Testis (tissue), 3 donors: Measurements from ENCODE around the gene RSRC2. TPM values are rescaled to one million over a fixed set of nuclear protein-coding genes. Genes with fewer than 3 reads are reported as not detected.
"Not testable (repeated sequence)": the region's sequence is repeated elsewhere in the genome, so short reads cannot be mapped to it uniquely, and the experiment has no call there.

Experiments
- DNase-seq: peaks from one replicate; pipeline ENCODE4 v3.0.0-alpha.2; 2019
- H3K27ac ChIP-seq, 2 donors: fragments of 200-600 bp; sonication (generic); one replicate each; pipeline ENCODE4 v1.5.1; 2019
- H3K27me3 ChIP-seq: fragments of 200-600 bp; sonication (generic); one replicate; pipeline ENCODE4 v1.5.1; 2019
- H3K36me3 ChIP-seq: fragments of 200-600 bp; sonication (generic); one replicate; pipeline ENCODE4 v1.5.1; 2017; ENCODE audit warnings: low read depth; ENCODE audit errors: missing control alignments
- H3K4me1 ChIP-seq: fragments of 200-600 bp; sonication (generic); one replicate; pipeline ENCODE4 v1.5.1; 2019
- H3K4me3 ChIP-seq, 2 donors: fragments of 200-600 bp; sonication (generic); one replicate each; pipeline ENCODE4 v1.5.1; 2017 to 2019
- H3K9me3 ChIP-seq: fragments of 200-600 bp; sonication (generic); one replicate; pipeline ENCODE4 v1.5.1; 2017
- POLR2A ChIP-seq: fragments of 450-650 bp; IDR thresholded peaks from one replicate; pipeline ENCODE4 v1.6.1; 2017; ENCODE audit warnings: antibody characterized with exemption, mild to moderate bottlenecking, moderate library complexity
- WGBS, 2 donors: methylation state at CpG; one replicate each; pipeline ENCODE4 v1.1.5; 2018; 5-methylcytosine and 5-hydroxymethylcytosine counted together
- intact Hi-C: fragments of 100-400 bp; cut with DNase I; formaldehyde crosslinking; loops from one replicate; pipeline ENCODE4 v1.15.1; 2023; ENCODE audit warnings: low total_unique reads
- polyA plus RNA-seq: library from polyadenylated mRNA; stranded (reverse); fragments of 350-450 nt; fragmentation: Illumina TruSeq; extraction: RNeasy Lipid Tissue Mini Kit (QIAGEN cat#74804); gene quantifications from one replicate; pipeline ENCODE4 v1.2.3, GENCODE V29; 2014; ENCODE audit warnings: low read depth, low replicate concordance; ENCODE audit not compliant: insufficient read depth
- total RNA-seq, 2 donors: library from RNA; depleted of rRNA; stranded (reverse); fragments of >200 nt; gene quantifications; one replicate each; pipeline ENCODE4 v1.2.3, GENCODE V29; 2016
- TF ChIP-seq, protein P1 (sequence below), 3 experiments: fragments of 450-650 bp in 2 of 3; fragments of 200-600 bp in 1 of 3; sonication (generic) in 1 of 3; IDR thresholded peaks; one replicate each; pipeline ENCODE4 v1.5.1; 2016 to 2019; ENCODE audit warnings: antibody characterized with exemption in 3 of 3, mild to moderate bottlenecking in 2 of 3, moderate library complexity in 1 of 3

The RSRC2 gene
- total and polyA plus RNA-seq, 3 donors from 2014 or later = 50.7 to 133 (median 93.1) TPM

DNA sequence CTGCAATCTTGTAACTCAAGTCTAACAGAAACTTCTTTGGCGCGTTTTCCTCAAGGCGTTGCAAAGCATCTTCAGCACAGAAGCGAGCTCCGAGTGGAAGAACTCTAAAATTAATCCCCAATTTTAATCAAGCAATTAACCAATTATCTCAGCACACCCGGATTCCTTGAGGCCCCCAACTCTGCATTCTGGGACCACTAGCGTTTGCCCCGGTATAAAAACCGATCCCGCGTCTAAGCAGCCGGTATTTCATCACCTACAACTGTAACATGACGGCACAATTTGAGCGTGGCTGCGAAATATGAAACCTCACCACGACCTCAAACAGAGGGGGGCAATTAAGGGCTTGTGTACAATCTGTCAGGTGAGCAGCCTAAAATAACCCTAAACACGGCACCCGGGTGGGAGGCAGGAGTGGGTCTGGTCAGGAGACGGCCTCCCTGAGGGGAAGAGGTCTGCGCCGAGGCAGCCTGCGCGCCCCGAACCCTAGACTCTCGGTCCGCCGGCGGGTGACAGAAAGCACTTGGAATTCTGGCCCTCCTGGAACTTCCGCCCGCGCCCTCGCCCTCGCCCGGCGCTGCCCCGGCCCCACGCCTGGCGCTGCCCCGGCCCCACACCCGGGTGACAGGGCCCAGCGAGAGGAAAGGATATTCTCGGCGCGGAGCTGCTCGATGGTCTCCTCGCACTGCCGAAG is 26.6 kb downstream of the RSRC2 start:
- TF ChIP-seq, protein P1, sequence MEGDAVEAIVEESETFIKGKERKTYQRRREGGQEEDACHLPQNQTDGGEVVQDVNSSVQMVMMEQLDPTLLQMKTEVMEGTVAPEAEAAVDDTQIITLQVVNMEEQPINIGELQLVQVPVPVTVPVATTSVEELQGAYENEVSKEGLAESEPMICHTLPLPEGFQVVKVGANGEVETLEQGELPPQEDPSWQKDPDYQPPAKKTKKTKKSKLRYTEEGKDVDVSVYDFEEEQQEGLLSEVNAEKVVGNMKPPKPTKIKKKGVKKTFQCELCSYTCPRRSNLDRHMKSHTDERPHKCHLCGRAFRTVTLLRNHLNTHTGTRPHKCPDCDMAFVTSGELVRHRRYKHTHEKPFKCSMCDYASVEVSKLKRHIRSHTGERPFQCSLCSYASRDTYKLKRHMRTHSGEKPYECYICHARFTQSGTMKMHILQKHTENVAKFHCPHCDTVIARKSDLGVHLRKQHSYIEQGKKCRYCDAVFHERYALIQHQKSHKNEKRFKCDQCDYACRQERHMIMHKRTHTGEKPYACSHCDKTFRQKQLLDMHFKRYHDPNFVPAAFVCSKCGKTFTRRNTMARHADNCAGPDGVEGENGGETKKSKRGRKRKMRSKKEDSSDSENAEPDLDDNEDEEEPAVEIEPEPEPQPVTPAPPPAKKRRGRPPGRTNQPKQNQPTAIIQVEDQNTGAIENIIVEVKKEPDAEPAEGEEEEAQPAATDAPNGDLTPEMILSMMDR (IDR thresholded peaks at IDR 0.05) = no peak
- no peak for TF ChIP-seq POLR2A
- H3K36me3 ChIP-seq = no peaks in the 10 kb centered on the region
- peak overlapping the region; percentile 85 to 90 for H3K4me3 ChIP-seq
- intact Hi-C loops = no loop called here
- H3K27ac ChIP-seq = peak overlapping the region; percentile 96 to 99
- peaks cover 4% of the 10 kb centered on the region for H3K4me1 ChIP-seq
- WGBS, 2 donors = 0 to 1% methylated on average over 28 to 41 of the region's 47 CpGs
- DNase-seq = peak; percentile 58
- H3K27me3 ChIP-seq = no peaks in the 10 kb centered on the region
- H3K9me3 ChIP-seq = no peaks in the 10 kb centered on the region

DNA sequence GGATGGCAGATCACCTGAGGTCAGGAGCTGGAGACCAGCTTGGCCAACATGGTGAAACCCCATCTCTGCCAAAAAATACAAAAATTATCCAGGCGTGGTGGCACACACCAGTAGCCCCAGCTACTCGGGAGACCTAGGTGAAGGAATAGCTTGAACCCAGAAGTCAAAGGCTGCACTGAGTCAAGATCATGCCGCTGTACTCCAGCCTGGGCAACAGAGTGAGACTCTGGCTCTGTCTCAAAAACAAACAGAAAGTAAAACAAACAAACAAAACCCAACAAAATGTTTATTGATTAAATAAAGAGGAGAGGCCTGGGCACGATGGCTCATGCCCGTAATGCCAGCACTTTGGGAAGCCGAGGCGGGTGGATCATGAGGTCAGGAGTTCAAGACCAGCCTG is 31.5 kb downstream of the RSRC2 start:
- no peaks in the 10 kb centered on the region for H3K36me3 ChIP-seq
- no peak overlapping the region for H3K4me3 ChIP-seq
- H3K4me1 ChIP-seq = peaks cover 7% of the 10 kb centered on the region
- H3K27me3 ChIP-seq = no peaks in the 10 kb centered on the region
- TF ChIP-seq, protein P1 (IDR thresholded peaks at IDR 0.05) = no peak
- TF ChIP-seq POLR2A = no peak
- H3K9me3 ChIP-seq = no peaks in the 10 kb centered on the region
- intact Hi-C loops = no loop called here
- WGBS, 2 donors = 81 to 95% methylated on average over 7 of the region's 7 CpGs
- no peak for DNase-seq
- H3K27ac ChIP-seq = no peak overlapping the region

DNA sequence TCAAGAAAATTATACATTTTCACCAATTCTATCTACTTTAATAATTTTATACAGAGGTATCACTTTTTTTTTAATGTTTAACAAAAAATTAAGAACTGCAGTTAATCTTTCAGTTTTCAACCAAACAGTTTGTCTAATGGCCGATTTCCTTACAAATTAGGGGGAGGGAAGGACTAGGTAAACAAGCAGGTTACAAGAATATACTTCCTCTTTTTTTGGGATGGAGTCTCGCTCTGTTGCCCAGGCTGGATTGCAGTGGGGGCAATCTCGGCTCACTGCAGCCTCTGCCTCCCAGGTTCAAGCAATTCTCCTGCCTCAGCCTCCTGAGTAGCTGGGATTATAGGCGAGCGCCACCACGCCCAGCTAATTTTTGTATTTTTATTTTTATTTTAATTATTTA is 33.5 kb downstream of the RSRC2 start:
- H3K9me3 ChIP-seq, H3K36me3 ChIP-seq, intact Hi-C loops, H3K4me1 ChIP-seq, H3K27ac ChIP-seq, DNase-seq, H3K27me3 ChIP-seq, H3K4me3 ChIP-seq: not testable (repeated sequence)
- WGBS, 2 donors = 78 to 87% methylated on average over 6 of the region's 6 CpGs

DNA sequence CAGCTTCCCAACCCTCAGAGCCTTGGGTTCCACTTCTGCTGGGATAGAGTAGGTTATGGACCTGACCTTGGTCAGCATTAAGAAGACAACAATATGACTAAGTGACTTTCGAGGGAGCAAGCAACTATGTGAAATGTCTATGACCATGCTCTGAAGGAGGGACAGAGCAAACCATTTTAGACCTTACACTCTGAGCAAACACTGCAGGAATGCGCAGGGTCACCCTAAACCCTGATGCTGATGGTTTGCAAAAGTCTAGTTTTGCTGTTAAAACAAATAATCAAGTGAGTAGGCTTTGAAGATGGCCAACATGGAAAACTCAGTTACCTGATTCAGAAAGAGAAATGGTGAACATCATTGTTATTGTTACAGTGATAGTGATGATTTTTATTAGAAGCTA is 34.7 kb downstream of the RSRC2 start:
- H3K36me3 ChIP-seq = no peaks in the 10 kb centered on the region
- peaks cover 3% of the 10 kb centered on the region for H3K4me1 ChIP-seq
- no peaks in the 10 kb centered on the region for H3K27me3 ChIP-seq
- no peak for TF ChIP-seq POLR2A
- TF ChIP-seq, protein P1 (IDR thresholded peaks at IDR 0.05) = no peak
- no peaks in the 10 kb centered on the region for H3K9me3 ChIP-seq
- H3K27ac ChIP-seq = no peak overlapping the region
- 88 to 96% methylated on average over 2 of the region's 2 CpGs for WGBS, 2 donors
- DNase-seq = no peak
- no peak overlapping the region for H3K4me3 ChIP-seq
- intact Hi-C loops = no loop called here

DNA sequence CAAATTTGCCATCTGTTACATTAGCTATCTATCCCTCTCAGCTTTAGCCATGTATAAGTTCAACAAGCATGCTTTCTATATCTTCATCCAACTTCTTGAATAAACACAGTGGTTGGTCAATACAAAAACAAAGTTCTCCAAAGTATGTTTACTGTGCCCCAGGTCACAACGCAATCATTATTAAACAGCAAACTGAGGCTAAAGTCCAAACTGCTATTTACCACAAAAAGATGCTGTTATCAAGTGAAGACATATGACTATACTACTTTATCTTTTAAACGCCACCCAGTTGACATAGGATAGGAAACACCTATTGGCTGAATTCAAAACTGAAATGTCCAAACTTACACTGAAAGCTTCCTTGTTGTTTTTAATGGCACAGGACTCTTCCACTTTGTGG is 37.7 kb downstream of the RSRC2 start:
- H3K36me3 ChIP-seq = no peaks in the 10 kb centered on the region
- TF ChIP-seq, protein P1 (IDR thresholded peaks at IDR 0.05) = no peak
- no peak for TF ChIP-seq POLR2A
- intact Hi-C loops = no loop called here
- peaks cover 3% of the 10 kb centered on the region for H3K4me1 ChIP-seq
- no peak for DNase-seq
- H3K27ac ChIP-seq = no peak overlapping the region
- H3K9me3 ChIP-seq = no peaks in the 10 kb centered on the region
- H3K4me3 ChIP-seq = no peak overlapping the region
- no peaks in the 10 kb centered on the region for H3K27me3 ChIP-seq
- 92 to 97% methylated on average over 2 of the region's 2 CpGs for WGBS, 2 donors

DNA sequence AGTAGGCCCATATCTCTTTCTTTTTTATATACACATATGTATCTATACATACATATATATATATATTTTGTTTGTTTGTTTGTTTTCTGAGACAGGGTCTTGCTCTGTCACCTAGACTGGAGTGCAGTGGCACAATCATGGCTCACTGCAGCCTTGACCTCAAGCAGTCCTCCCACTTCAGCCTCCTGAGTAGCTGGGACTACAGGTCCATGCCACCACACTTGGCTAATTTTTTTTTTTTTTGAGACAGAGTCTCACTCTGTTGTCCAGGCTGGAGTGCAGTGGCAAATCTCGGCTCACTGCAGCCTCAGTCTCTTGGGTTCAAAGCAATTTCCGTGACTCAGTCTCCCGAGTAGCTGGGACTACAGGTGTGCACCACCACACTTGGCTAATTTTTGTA is 38.9 kb downstream of the RSRC2 start:
- WGBS, 2 donors = 86 to 95% methylated on average over 3 of the region's 3 CpGs
- H3K4me3 ChIP-seq, H3K27ac ChIP-seq, H3K27me3 ChIP-seq, DNase-seq, H3K36me3 ChIP-seq, H3K4me1 ChIP-seq, intact Hi-C loops, H3K9me3 ChIP-seq: not testable (repeated sequence)
